SJSA1 (cell line): ENCODE data around the gene DNAH10. TPM values are rescaled to one million over a fixed set of nuclear protein-coding genes. Genes with fewer than 3 reads are reported as not detected.

Experiments
- DNase-seq, 2 experiments: peaks; one replicate each; pipeline ENCODE4 v3.0.0-alpha.2; 2015 to 2020; ENCODE audit warnings: low spot score in 2 of 2, low read depth in 1 of 2
- H3K27ac ChIP-seq: fragments of 250-450 bp; sonication (Bioruptor Pico); 2 replicates; pipeline ENCODE4 v1.5.1; 2020; ENCODE audit warnings: mild to moderate bottlenecking, moderate library complexity
- H3K27me3 ChIP-seq: fragments of 250-450 bp; sonication (Bioruptor Pico); replicated peaks from 2 replicates; pipeline ENCODE4 v1.5.1; 2020; ENCODE audit warnings: mild to moderate bottlenecking, moderate library complexity
- H3K36me3 ChIP-seq: fragments of 250-450 bp; sonication (Bioruptor Pico); 2 replicates; pipeline ENCODE4 v1.5.1; 2020; ENCODE audit warnings: mild to moderate bottlenecking
- H3K4me1 ChIP-seq: fragments of 250-450 bp; sonication (Bioruptor Pico); replicated peaks from 2 replicates; pipeline ENCODE4 v1.6.1; 2021; ENCODE audit warnings: mild to moderate bottlenecking
- H3K4me3 ChIP-seq: fragments of 250-450 bp; sonication (Bioruptor Pico); 2 replicates; pipeline ENCODE4 v1.5.1; 2020; ENCODE audit warnings: mild to moderate bottlenecking
- H3K9me3 ChIP-seq: fragments of 250-450 bp; sonication (Bioruptor Pico); replicated peaks from 2 replicates; pipeline ENCODE4 v1.5.1; 2020; ENCODE audit warnings: mild to moderate bottlenecking
- total RNA-seq: library from RNA; depleted of rRNA; stranded (reverse); fragments of >200 nt; shearing (Covaris generic); gene quantifications from 2 replicates; pipeline ENCODE4 v1.2.3, GENCODE V29; 2014

DNAH10 gene
- total RNA-seq, 1 experiment from 2014 or later: 1.00 TPM

GRCh38 chr12:123877968-123878367, 115.9 kb downstream of the DNAH10 start:
- Histone ChIP-seq H3K9me3 (no peaks in the 10 kb centered on the region), H3K36me3 (no peaks in the 10 kb centered on the region), H3K4me3 (no peak overlapping the region), H3K27me3 (0 out of 2 replicates have a peak, but pooled peaks cover 3% of the 10 kb centered on the region), H3K27ac (no peak overlapping the region), H3K4me1 (no peaks in the 10 kb centered on the region)
- no peak for DNase-seq

DNA sequence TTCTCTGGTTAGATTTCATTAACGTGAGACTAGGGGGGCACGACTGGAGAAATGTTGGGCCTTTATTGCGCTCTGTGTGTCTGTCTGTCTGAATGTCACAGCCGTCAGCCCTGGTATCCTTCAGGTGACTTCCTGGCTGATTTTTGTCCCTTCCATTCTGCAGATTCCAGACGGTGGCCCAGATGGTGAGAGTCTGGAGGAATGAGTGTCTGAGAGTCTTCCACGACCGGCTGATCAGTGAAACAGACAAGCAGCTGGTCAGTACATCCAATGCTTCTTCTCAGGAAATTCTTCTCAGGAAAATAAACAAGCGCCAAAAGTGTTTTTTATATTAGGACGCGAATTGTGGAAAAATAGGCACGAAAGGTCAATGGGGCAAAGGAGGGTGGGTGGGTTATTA, 117.0 kb downstream of the DNAH10 start:
- H3K27ac ChIP-seq: no peak overlapping the region
- H3K9me3 ChIP-seq: no peaks in the 10 kb centered on the region; the same call in 1 of the 2 replicates
- H3K36me3 ChIP-seq: no peaks in the 10 kb centered on the region
- H3K27me3 ChIP-seq: no peaks in the 10 kb centered on the region
- H3K4me3 ChIP-seq: no peak overlapping the region
- DNase-seq: no peak
- H3K4me1 ChIP-seq: no peaks in the 10 kb centered on the region

DNA sequence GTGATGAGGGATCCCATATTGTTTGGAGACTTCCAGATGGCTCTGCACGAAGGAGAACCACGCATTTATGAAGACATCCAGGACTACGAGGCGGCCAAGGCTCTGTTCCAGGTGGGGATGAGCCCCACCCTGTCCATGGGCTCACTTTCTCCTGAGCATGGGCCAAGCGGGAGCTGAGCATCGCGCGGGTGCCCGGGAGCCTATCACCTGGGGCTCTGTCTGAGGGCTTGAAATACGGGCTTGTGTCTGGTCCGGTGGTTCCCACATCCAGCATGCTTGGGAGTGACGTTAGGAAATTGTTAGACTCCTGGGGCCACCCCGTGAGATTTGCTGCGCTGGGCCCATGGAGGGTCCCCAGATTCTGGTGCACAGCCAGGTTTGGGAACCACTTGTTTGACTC, 117.6 kb downstream of the DNAH10 start:
- no peak for DNase-seq
- Histone ChIP-seq H3K27me3 (no peaks in the 10 kb centered on the region; the same call in 1 of the 2 replicates), H3K36me3 (no peaks in the 10 kb centered on the region), H3K4me3 (no peak overlapping the region), H3K9me3 (no peaks in the 10 kb centered on the region; the same call in 1 of the 2 replicates), H3K4me1 (no peaks in the 10 kb centered on the region), H3K27ac (no peak overlapping the region)

- no peaks in the 10 kb centered on the region for H3K4me1 ChIP-seq
- H3K27ac ChIP-seq: no peak overlapping the region
- no peak for DNase-seq
- H3K9me3 ChIP-seq: no peaks in the 10 kb centered on the region; the same call in 1 of the 2 replicates
- H3K36me3 ChIP-seq: no peaks in the 10 kb centered on the region
- H3K27me3 ChIP-seq: peaks cover 16% of the 10 kb centered on the region
- no peak overlapping the region for H3K4me3 ChIP-seq
Observed at GRCh38 chr12:123882161-123882705, 120.1 kb downstream of the DNAH10 start.

DNA sequence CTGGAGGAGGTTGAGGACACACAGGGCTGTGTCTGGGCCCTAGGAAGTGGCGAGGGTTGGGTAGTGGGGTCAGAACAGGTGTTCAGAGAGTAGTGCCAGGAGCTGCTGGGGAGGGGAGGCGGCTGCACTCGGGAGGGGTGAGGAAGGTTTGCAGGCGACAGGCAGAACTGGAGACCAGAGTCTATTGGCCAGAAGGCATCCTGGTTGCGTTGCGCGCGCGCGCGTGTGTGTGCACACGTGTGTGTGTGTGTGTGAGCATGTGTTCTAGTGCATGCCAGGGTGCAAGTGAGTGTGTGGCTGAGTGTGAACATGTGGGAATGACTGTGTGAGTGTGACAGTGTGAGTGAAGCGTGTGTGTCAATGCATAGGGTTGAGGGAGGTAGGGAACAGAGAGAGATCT, 124.2 kb downstream of the DNAH10 start:
- no peak overlapping the region for H3K4me3 ChIP-seq
- no peaks in the 10 kb centered on the region; the same call in 1 of the 2 replicates for H3K9me3 ChIP-seq
- no peak for DNase-seq
- no peaks in the 10 kb centered on the region for H3K36me3 ChIP-seq
- peaks cover 17% of the 10 kb centered on the region for H3K27me3 ChIP-seq
- no peaks in the 10 kb centered on the region for H3K4me1 ChIP-seq
- H3K27ac ChIP-seq: no peak overlapping the region

GRCh38 chr12:123886931-123887582, 125.0 kb downstream of the DNAH10 start:
- peaks cover 17% of the 10 kb centered on the region for H3K27me3 ChIP-seq
- no peaks in the 10 kb centered on the region for H3K4me1 ChIP-seq
- DNase-seq: no peak
- no peaks in the 10 kb centered on the region; the same call in 1 of the 2 replicates for H3K9me3 ChIP-seq
- no peak overlapping the region for H3K27ac ChIP-seq
- no peak overlapping the region for H3K4me3 ChIP-seq
- H3K36me3 ChIP-seq: no peaks in the 10 kb centered on the region

DNA sequence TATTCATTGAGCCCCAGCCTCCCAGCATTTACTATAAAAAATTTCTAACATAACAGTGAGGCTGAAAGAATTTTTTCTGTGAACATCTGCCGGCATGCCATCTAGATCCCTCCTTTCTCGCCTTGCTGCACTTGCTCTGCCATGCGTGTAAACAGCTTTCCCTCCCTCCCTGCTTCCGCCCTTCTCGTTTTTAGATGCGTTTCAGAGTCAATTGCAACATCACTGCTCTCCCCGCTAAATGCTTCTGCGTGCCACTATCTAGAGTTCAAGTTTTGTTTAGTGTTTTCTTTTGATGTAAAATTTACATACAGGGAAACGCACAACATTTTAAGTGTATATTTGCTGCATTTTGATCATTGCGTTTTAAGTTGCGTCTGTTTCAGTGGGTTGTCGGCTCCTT, 126.9 kb downstream of the DNAH10 start:
- no peak for DNase-seq
- Histone ChIP-seq H3K27me3 (peaks cover 17% of the 10 kb centered on the region), H3K4me1 (no peaks in the 10 kb centered on the region), H3K36me3 (no peaks in the 10 kb centered on the region), H3K9me3 (no peaks in the 10 kb centered on the region; the same call in 1 of the 2 replicates), H3K4me3 (no peak overlapping the region), H3K27ac (no peak overlapping the region)

- Histone ChIP-seq H3K27ac (no peak overlapping the region), H3K4me3 (no peak overlapping the region), H3K27me3 (peaks cover 14% of the 10 kb centered on the region), H3K36me3 (no peaks in the 10 kb centered on the region), H3K9me3 (no peaks in the 10 kb centered on the region), H3K4me1 (no peaks in the 10 kb centered on the region)
- no peak for DNase-seq
Observed at GRCh38 chr12:123889848-123890535, 127.9 kb downstream of the DNAH10 start.

GRCh38 chr12:123890536-123890902, 128.4 kb downstream of the DNAH10 start:
- Histone ChIP-seq H3K9me3 (no peaks in the 10 kb centered on the region), H3K4me3 (no peak overlapping the region), H3K4me1 (no peaks in the 10 kb centered on the region), H3K27ac (no peak overlapping the region), H3K36me3 (no peaks in the 10 kb centered on the region), H3K27me3 (0 out of 2 replicates have a peak, but pooled peaks cover 9% of the 10 kb centered on the region)
- DNase-seq: no peak

DNA sequence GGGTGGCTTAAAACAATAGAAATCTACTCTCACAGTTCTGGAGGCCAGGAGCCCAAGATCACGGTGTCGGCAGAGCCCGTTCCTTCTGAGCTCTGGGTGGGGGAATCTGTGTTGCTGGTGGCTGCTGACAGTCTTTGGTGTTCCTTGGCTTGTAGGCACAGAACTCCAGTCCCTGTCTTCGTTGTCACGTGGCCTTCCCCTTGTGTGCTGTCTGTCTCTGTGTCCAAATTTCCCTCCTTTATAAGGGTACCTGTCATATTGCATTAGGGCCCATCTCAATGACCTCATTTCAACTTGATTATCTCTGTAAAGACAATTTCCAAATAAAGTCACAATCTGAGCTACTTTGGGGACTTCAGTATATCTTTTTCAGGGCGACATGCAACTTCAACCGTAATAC, 128.9 kb downstream of the DNAH10 start:
- no peak overlapping the region for H3K4me3 ChIP-seq
- no peak for DNase-seq
- no peaks in the 10 kb centered on the region for H3K36me3 ChIP-seq
- no peak overlapping the region for H3K27ac ChIP-seq
- no peaks in the 10 kb centered on the region for H3K9me3 ChIP-seq
- no peaks in the 10 kb centered on the region for H3K4me1 ChIP-seq
- 0 out of 2 replicates have a peak, but pooled peaks cover 9% of the 10 kb centered on the region for H3K27me3 ChIP-seq

DNA sequence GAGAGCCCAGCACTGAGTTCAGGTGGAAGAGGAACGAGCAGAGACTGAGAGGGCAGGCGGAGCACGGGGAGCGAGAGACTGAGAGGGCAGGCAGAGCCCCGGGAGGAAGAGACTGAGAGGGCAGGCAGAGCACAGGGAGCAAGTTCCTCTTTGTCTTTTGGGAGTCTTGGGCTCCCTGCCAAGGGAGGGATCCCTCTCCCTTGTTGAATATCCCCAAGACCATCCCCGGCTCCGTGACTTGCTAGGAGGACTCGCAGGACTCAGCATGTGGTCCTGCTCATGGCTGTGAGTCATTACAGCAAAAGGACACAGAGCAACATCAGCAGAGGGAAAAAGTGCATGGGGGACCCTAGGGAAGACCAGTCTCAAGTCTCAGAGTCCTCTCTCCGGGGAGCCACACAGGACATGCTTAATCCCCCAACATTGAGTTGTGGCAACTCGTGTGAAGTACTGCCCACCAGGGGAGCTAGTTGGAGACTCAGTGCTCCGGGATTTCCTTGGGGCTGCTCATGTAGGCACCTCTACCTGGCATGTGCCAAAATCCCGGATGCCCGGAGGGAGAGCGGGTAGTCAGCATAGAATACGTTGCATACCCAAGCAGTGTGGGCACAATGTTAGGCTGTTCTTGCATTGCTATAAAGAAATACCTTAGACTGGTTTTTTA, 129.5 kb downstream of the DNAH10 start:
- no peak for DNase-seq
- Histone ChIP-seq H3K9me3 (no peaks in the 10 kb centered on the region), H3K36me3 (no peaks in the 10 kb centered on the region), H3K4me1 (peaks cover 5% of the 10 kb centered on the region; the same call in 1 of the 2 replicates), H3K27me3 (0 out of 2 replicates have a peak, but pooled peaks cover 6% of the 10 kb centered on the region), H3K27ac (no peak overlapping the region), H3K4me3 (no peak overlapping the region)

GRCh38 chr12:123892180-123892559, 130.1 kb downstream of the DNAH10 start:
- Histone ChIP-seq H3K4me1 (peaks cover 10% of the 10 kb centered on the region; the same call in 1 of the 2 replicates), H3K36me3 (no peaks in the 10 kb centered on the region), H3K4me3 (no peak overlapping the region), H3K9me3 (no peaks in the 10 kb centered on the region), H3K27me3 (0 out of 2 replicates have a peak, but pooled peaks cover under 1% of the 10 kb centered on the region), H3K27ac (no peak overlapping the region)
- DNase-seq: no peak

DNA sequence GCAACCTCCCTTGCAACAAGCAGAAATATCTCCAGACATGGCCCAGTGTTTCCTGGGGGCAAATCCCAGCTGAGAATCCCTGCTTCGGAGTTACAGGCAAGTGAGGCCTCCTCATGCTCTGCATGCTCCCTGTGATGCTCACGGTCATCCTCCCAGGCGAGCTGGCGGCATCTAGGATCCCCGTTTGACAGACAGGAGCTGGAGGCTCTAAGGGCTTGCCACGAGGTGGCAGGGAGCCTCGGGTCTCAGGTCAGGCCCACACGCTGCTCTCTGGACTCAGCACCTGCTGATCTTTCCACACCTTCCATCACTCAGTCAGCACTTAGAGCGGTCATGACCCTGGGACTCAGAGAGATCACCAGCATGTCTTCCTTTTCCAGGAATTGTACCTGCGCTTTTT, 130.8 kb downstream of the DNAH10 start:
- Histone ChIP-seq H3K4me1 (peaks cover 17% of the 10 kb centered on the region), H3K27ac (no peak overlapping the region), H3K4me3 (no peak overlapping the region), H3K27me3 (no peaks in the 10 kb centered on the region), H3K36me3 (no peaks in the 10 kb centered on the region), H3K9me3 (no peaks in the 10 kb centered on the region)
- no peak for DNase-seq

- no peaks in the 10 kb centered on the region for H3K36me3 ChIP-seq
- peaks cover 20% of the 10 kb centered on the region for H3K4me1 ChIP-seq
- DNase-seq: no peak
- H3K27me3 ChIP-seq: no peaks in the 10 kb centered on the region
- H3K27ac ChIP-seq: no peak overlapping the region
- H3K4me3 ChIP-seq: no peak overlapping the region
- H3K9me3 ChIP-seq: no peaks in the 10 kb centered on the region
Observed at GRCh38 chr12:123893276-123893675, 131.2 kb downstream of the DNAH10 start.
